CD4-positive, alpha-beta T cell treated with Interleukin-12 subunit alpha and Interleukin-12 subunit beta, for 1 hour (primary cell): Measurements from ENCODE around the gene PAK5.

Experiments
- DNase-seq: peaks from one replicate; pipeline ENCODE4 v3.0.0-alpha.2; 2020

Gene PAK5

DNA sequence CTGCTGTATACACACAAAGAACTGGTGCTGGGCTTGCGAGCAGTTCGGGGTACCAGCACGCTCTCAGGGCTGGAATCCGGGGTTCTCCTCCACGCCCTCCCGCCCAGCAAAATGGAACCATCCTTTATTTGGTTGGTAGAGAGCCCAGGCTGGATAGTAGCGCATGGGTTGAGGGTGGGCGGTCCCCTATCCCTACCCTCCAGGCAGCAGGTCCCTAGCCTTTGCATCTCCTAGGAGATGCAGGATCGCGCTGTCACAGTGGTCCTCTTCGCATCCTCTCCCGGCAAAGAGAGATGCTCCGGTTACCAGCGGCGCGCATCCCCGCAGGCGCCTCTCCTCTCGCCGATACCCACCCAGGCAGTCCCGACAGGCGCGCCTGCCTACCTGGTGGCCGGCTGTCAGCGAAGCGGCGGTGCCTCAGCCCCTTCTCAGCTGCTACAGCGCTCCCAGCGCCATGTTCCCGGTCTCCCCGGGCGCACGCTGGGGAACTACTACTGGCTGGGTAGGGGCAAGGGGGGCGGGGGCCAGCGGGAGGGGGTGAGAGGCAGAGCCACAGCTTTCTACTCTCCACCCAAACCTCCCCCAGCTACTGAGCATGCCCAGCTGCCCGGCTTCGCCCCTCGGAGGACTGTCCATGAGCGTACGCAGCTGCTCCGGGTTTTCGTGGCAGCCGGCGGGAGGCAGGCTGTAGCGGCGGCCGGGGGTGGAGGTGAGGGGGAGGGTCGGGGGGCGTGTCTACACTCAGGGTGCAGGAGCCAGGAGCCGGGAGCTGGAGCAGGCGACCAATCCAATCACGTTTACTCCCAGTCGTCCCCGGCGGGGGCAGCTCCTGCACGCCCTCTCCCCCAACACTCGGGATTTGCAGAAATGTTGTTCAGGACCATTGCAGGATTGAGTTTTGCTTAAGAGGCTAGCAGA is at the start of gene PAK5:
TSS of gene PAK5 (minus strand) at position 699 of the 918 bp plus-strand sequence. CDS start 194,748 bp downstream, outside the sequence.
- no peak for DNase-seq

DNA sequence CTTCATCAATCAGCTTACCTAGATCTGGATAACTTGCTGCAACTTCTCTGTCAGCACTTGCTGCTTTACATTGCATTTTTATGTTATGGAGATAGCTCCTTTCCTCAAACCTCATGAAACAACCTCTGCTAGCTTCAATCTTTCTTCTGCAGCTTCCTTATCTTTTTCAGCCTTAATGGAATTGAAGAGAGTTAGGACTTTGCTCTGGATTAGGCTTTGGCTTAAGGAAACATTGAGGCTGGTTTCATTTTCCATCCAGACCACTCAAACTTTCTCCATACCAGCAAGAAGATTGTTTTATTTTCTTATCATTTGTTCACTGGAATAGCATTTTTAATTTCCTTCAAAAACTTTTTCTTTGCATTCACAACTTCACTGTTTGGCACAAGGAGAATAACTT is 48.8 kb upstream of the PAK5 start:
- DNase-seq, result no peak

DNA sequence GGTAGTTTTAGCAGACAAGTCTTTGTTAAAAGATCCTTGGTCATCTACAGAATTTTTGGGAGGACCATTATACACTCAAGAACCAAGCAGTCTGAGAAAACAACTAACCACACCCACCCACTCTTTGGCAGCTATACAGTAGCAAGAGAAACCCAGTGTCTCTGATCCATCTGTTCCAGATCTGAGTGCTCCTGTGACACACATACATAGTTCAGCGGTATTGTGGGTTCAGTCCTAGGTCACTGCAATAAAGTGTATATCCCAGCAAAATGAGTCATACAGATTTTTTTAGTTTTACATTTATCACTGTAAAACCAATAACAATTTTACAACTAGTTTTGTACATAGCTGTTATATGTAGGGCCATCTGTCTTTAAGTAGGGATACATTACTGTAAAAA is 47.4 kb upstream of the PAK5 start:
- DNase-seq, result no peak

DNA sequence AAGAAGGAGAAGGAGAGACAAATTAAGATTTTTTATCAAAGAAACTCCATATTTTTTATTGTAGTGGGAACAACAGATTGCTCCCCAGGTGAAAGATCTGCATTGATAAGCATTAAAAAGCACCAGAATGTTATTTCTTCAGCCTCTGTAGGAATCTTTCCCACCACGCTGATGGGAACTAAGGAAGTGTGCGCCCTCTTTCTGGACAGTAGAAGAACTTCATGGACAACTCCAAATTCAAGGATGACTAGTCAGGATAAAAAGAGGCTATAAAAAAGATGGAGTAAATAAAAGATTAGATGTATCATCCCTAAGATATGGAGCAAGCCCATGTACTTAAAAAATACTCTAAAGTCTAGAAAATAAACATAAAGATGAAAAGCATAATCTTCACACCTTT is 45.8 kb upstream of the PAK5 start:
- DNase-seq, result no peak

DNA sequence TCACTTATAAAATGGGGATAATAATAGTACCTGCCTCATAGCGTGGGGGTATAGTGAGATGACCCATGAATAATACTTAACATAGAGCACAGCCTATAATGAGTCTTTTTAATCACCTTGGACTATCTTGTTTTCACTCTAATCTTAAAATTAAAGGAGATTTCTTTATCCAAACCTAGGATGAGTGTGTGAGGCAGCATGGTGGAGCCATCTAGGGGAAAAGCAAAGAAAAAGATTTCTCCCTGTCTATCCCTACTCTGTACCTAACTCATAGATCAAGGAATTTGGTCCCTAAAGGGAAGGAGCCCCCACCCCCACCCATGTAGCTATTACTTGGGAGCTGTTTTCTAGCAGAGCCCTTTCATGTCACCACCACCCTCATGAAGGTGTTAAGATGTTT is 45.2 kb upstream of the PAK5 start:
- no peak for DNase-seq

DNA sequence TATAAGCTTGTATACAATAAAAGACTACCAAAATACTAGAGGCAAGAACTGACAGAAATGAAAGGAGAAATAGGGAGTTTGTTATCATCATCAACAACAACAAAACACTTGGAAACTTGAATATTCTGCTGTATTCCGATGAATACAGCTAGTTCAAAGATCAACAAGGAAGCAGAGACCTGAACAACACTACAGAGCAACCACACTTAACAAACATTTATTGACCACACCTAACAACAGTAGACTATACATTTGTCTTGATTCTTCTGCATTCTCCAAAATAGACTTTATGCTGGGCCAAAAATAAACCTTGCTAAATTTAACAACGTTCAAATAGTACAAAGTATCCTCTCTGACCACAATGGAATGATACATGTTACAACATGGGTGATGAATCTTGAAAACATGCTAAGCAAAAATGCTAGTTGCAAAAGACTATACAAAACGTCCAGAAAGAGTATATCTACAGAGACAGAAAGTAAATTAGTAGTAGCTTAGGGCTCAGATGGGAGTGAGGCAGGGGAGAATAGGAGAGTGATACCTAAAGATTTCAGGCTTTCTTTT is 39.1 kb upstream of the PAK5 start:
- DNase-seq, result no peak

DNA sequence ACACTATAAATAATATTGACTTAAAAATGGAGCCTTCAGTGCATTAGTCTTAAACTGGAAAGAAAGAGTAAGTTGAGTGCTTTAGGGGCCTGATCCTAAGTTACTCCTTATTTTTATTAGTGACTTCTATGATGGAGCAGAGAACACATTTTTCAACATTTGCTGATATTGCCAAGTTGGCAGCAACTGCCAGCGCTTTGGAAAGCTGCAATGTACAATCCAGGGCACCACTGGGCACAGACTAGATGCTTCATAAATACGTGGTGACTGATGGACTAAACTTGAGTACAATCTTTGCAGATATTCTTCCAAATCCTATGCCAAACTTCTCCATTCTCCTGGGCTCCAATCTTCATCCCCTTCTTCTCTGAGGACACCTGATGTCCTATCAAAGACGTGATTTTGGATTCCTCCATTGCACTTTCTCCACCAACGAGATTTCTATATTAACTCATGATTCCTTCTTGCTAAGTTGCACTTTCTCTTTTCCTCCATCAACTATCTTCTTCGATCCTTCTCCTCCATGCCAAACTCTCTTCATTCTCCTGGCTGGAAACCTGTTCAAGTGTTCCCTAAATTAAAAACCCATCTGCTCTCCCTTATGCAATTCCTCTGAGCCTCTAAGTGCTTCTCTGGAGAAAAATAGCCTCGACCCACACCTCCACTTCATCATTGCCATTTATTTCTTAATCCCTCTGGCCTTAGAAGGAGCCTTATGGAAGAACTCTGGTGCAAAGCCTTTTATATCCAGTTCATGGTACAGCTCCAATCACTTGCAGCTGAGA is 28.5 kb upstream of the PAK5 start:
- no peak for DNase-seq

DNA sequence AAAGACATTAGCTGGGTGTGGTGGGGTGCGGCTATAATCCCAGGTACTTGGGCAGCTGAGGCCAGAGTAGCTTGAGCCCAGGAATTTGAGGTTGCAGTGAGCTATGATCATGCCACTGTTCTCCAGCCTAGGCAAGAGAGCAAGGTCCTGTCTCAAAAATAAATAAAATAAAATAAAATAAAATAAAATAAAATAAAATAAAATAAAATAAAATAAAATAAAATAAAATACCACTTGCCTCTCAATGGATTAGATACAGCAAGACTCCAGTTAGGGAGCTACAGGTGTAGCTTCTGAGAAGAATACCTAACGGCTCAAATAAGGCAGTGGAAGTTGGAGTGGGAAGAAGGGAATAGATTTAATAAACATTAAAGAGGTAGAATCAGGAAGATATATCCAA is 13.7 kb upstream of the PAK5 start:
- DNase-seq, result no peak

DNA sequence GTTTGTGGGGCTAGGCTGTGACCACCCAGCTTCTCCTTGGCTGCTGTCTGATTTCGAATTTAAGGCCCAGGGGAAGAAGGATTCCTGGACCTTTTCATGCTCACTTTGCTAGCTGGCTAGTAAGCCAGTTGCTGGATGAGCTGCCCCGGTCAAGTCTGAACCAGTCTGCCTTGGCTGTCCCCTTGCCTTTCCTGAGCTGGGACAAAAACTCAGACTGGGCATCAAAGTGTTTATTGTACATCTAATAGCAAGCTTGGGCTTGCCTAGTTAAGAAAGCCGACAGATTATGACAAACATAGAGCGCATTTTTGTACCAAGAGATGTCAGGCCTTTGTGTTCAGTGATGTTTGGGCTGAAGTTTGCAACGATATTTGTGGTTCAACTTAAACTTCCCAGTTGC is 750 bp upstream of the PAK5 start:
- no peak for DNase-seq

DNA sequence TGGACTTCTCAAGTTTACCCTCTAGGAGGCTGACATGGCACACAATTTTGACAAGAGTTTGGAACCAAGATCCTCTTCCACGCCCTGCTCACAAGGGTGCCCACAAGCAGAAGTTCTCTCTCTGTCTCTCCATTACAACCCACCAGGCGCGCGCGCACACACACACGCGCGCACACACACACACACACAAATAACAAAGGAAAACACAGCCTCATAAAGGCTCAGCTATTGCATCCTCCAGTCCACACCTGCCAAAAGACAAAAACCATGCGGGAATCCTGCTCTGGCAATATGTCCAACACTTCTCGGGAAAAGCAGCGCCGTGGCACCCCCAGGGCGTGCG is 870 bp downstream of the PAK5 start:
- no peak for DNase-seq

DNA sequence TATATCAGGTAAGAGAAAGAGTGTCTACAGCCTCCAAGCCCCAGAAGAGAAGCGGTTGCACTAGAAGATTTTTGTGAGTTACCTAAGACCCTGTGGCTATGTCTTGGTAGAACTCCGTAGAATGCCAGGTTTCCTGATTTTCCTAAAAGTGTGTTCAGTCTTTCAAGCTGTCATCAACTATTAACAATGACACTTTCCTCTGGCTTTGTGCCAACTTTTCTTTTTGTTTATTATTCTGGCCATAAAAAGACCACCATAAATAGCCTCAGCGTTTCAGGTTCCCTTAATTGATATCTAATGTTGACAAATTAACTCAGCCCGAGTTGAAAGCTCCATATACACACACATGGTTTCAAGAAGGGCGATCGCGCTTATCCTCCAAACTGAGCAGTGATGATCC is 1.2 kb downstream of the PAK5 start:
- DNase-seq, result no peak

DNA sequence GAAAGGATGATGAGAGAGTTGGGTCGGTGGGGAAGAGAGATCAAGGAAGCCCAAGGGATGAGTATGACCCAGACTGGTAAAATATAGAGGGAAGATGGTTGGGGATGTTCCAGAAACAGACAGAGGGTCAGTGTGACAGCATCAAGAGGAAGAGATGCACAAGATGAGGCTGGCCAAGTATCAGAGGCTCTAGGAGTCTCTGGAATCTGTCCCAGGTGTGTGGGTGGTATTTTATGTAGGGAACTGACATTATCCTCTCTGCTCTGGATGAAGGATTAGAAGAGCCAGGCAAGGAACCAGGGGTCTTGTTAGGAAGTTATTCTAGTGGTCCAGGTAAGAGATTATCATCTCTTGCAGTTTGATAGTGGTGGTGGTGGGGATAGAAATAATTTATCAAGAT is 3.6 kb downstream of the PAK5 start:
- DNase-seq, result no peak

DNA sequence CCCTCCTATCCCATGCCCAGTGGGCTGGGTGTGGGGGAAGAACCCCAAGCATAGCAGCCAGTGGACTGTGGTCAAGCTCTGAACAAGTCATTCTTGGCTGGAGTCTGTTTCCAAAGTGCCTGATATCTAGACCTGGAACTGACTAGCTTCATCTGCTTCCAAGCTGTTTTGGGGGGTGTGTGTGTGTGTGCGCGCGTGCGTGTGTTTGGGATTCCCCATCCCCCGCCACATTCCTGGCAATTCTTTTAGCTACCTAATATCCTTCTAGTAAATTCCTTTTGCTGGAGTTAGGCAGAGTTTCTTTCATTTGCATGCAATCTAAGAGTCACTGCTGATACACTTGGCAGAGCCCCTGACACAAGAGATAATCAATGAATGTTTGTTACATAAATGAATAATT is 7.8 kb downstream of the PAK5 start:
- DNase-seq, result no peak

DNA sequence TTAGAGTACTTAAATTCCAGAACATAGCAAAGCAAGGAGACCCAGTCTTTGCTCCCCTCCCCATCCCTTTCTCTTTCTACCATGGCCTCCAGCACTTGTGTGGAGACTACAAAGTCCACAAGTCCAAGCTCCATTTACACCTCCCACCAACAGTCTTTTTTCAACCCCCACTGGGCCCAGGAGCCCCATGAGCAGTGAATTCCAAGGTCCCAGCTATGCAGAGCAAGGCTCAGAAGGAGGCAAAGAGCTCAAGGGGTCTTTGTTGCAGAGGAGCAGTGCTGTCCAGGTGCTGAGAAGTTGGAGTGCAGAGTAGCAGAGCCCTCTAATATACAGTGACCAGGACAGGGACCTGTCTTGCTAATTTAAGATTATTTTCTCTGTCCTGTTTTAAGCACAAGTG is 9.0 kb downstream of the PAK5 start:
- DNase-seq, result no peak

DNA sequence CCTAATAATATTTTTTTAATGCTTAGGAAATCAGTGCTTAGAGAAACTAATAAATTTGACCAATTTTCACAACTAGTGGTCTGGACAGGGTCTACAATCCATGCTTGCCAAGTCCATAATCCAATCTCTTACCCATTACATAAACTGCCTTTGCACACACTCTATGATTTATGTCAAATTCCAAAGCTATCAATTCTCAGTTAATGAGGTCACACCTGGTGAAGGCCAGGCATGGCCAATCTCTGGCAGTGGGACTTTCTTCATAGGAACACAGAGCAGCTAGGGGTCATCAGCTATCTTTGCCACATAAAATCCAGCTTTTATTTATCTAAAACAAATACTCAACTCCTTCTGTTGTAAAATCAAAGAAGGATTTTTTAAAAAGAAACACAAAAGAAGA is 21.2 kb downstream of the PAK5 start:
- no peak for DNase-seq

DNA sequence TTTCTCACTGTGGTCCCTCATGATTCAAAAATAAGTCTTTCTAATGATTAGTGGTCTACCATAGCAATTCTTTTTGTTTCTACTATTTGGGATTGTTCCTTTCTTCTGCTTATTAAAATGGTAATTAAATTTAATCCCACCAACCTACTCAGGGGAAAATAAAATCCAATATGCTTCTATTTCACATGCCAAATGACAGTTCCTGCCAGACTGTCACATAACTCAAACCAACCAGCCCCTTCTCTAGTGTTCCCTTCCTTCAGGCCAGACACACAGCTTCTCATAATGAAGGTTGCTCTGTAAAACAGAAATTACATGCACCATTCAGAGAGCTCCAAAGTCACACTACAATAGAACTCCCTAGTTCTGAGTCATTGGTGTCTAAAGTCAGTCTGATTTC is 23.2 kb downstream of the PAK5 start:
- DNase-seq, result no peak

DNA sequence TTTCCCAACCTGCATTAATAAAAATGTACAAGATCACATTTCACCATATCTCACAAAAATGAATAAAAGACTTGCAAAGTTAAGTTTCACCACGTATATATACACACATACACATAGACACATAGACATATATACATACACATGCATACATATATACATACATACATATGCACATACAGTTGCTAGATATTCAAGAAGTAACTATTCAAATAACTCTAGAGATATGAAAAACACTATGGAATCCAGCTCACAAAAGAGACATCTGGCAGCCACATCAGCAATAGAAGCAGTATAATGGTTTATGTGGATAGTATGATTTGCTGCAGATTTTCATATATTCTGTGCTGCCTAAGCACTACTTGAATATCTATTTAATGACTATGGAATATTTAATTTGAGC is 28.1 kb downstream of the PAK5 start:
- no peak for DNase-seq

DNA sequence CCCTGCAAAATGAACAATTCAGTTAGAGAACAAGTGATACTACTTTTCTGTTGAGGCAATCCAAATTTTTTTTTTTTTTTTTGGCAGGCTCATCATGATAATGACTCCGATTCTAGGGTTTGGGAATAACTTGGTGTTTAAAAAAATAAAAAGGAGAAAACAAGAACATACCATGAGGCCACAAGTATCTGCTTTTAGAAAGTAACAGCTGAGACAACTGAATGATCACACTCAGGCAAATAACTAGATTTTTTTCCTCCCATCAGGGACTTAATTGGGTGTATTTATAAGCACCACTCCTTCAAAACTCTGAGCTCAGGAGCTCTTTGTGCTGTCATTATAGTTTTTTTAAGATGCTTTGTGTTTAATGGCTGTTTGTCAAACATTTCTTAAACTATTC is 29.6 kb downstream of the PAK5 start:
- no peak for DNase-seq

DNA sequence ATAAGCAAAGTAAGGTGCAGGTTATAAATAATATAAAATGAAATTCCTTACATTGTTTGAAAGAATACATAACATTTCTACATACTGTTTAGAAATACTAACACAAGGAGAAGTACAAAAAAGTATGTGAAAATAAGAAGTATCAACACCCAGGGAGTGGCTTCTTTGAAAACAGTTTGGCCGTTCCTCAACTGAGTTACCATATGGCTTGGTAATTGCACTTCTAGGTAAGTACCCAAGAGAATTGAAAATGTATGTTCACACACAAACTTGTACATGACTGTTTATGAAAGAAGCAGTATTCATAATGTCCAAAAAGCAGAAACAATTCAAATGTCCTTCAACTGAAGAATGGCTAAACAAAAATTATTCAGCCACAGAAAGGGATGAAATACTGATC is 30.7 kb downstream of the PAK5 start:
- no peak for DNase-seq

DNA sequence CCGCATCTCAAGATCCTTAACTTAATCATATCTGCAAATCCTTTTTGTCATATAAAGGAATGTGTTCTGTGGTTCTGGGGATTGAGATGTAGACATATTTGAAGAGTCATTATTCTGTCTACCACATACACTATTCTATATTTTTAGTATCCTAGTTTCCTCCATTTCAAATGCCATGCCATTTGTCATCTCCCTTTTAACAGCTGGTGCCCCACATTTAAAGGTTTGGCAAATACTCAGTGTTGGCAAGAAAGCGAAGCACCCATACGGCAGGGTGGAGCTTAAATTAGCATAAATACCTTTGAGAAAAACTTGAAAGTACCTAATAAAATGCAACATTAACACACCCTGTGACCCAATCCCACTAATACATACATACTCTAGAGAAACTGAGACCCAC is 31.7 kb downstream of the PAK5 start:
- DNase-seq, result no peak

DNA sequence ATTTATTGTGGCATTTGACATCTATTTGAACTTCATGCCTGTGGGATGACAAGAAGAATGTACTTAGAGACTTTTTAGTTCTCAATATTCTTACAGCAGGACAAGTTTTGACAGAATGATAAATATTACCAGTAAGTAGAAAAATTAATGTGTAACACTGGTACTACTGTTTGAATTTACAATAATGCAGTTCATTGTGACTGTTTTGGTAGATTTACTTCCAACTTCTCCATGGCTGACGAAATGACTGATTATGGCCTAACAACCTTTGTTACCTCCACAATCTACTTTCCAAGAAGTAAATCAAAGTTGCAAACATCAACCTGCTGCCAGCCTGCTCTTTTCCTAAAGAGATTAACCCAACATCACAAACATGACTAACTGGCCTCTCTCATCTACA is 38.5 kb downstream of the PAK5 start:
- no peak for DNase-seq

DNA sequence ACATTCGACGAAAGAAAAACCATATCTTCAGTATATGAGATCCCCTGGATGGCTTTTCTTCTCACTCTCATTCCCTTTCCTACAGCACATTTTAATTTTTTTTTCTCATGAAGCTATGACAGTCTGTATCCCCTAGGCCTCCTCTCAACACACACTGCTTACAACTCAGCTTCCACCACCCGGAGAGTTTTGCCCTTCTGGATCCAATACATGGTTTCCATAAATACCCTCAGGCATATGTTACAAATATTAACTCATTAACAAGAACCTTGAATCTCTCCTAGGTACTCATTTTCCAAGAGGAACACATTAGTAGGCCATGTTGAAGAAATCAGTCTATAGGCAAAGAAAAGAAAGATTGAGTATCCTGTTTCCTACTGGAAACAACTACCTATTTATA is 44.0 kb downstream of the PAK5 start:
- no peak for DNase-seq

DNA sequence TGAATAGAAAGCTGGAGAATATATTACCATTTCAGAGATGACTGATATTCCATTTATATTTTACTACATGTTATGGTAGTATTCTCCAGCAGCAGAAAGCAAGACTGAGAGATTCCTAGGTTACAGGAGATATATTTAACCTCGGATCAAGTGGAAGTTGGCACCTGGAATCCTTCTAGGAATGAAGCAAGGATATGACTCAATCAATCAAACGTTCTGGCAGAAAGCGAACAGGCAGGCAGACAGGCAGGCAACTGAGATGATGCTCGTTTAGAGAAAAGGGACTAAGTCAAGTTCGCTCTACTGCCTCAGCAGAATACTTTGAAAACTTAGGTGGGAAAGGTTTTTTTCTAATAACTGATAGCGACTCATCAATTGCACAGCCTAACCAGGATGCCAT is 46.2 kb downstream of the PAK5 start:
- no peak for DNase-seq

DNA sequence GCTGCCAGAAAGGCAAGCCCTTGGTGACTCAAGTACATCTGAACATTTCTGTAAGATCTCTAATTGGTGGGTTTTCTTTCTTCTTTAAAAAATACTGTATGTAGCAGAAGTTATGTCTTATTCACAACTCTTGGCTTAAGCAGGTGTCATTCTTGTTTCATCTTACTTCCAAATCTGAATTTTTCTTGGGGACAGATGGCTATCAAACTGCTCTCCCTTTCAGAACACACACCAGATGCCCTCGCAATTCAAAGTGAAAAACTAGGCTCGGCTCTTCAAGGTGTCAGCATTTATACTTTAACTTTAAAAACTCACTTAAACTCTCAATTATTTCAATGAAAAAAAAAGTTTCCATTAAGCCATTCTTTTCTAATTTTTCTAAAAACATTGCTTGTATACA is 49.7 kb downstream of the PAK5 start:
- no peak for DNase-seq
